HUDEP-2 (cell line): ENCODE measurements around the gene UVRAG.
A peak's percentile ranks its signal among the peaks of the same experiment; 100 is the strongest.

ENCODE experiments used
- DNase-seq, 76 experiments: peaks; one replicate each; lab custom pipeline; 2025; ENCODE audit not compliant: unreplicated experiment in 76 of 76; lab: John Stamatoyannopoulos, UW

UVRAG gene

DNA sequence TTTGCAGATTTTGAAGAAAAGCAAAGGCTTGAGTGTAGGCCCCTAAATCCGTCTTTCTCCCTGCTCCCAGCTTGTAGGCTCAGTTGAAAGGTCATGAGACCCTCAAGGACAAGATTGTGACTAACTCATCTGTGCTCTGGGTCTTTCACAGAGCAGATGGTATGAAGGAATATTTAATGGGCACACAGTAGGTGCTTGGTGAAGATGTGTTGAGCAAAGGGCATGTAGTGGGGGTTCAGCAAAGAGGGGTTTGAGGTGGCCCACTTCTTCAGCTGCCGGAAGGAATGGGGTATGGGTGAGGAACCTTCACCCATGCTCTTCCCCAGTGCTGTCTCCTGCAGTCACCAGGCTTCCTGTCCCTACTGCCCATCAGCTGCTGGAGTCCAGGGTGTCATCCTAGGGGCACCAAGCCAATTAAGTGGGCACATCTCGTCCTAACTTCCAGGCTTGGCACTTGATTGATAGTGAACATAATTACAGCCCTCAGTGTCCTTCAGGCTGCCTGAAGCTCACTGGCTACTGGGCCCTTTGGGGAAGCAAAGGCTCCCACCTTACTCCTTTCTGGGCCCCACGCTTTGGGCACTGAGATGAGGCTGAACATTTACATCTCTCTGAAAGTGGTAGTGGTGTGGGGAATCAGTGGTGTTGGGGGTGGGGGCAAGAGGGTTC is 31.5 kb upstream of the UVRAG start:
- DNase-seq, result no peak

DNA sequence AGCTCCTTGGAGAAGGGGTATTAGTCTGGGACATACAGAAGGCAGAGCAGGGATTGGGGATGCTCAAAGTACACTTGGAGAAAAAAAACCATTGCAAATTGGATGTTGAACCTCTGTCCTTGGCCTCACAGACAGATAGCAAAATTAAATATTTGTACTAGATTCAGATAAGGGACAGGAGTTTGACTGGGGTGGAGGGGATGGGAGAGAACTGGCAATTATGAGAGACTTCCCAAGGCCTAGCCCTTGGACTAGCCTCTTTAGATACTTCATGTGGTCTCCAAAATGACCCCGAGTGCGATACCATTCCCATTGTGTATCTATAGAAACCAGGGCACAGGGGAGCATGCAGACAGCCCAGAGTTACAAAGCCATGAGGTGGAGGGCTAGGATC is 30.9 kb upstream of the UVRAG start:
- no peak for DNase-seq

DNA sequence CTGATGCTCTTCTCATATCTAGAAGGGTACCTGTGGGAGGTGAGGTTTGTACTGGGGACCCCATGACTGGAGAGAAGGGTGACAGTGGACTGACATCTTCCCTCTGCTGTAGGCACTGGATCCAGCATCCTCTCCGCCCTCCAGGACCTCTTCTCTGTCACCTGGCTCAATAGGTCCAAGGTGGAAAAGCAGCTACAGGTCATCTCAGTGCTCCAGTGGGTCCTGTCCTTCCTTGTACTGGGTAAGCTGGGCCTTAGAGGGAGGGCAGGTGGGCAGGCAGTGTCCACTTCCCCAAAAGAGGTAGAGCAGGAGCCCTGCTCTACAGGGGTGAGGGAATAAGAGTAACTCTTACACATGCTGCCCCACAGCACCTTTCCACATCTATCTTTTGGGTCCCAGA is 30.5 kb upstream of the UVRAG start:
- no peak for DNase-seq

DNA sequence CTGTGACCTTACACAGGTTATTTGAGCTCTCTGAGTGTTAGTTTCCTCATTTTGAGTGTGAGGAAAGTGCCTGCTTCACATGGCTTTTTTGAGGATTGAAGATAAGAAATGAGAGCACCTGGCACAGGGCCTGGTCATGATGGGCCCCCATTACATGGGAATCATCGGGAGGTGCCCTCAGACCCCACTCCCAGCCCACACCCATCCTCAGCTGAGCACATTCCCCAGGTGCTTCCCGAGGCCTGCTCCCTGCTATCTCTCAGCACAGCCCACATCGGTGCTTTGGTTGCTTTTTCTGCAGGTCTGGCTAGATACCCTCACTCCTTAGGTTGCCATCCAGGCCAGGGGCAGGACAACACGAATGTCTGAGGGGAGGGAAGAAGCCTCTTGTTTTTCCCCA is 29.8 kb upstream of the UVRAG start:
- DNase-seq, result no peak

DNA sequence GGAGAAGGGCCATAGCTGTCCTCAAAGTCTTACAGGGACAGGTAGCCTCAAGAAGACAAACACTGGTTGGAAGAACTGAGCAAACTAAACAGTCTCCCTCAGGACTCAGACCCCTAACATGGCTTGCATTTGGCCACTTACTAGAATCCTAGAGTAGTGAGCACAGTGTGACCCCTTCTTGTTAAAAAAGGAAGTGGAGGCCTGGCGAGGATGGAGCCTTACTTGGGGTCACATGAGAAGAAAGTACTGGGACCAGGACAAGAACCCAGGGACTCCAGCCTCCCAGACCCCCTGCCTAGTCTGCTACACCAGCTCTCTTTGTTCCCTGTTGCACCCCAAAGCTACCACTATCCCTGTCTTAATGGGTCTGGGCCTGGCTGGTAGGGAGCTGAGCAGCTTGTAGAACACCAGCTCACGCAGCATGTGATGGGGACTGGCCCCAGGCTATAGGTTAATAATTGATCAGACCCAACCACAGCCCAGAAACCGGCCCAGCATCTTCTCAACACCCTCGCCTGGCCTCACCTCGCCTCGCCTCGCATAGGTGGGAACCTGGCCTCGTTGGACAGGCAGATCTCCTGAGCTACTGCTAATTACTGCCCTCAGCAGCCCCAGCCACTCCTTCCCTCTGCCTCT is 28.8 kb upstream of the UVRAG start:
- no peak for DNase-seq

DNA sequence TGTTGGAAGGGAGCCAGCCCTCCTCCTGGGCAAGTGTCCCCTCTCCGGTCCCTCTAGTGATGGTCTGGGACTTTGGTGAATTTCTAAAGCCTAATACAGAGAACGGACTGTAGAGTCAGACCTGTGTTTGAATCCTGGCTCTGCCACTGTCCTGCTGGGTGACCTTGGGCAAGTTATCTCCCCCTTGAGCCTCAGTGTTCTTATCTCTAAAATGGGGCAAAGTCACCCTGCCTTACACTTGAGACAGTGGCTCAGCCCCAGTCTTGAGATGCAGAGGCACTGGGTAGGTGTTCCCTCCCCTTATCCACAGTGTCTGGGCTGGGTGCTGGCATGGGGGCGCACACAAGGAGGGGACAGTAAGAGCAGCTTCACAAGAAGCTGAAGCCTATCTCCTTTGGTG is 25.5 kb upstream of the UVRAG start:
- DNase-seq, result no peak

DNA sequence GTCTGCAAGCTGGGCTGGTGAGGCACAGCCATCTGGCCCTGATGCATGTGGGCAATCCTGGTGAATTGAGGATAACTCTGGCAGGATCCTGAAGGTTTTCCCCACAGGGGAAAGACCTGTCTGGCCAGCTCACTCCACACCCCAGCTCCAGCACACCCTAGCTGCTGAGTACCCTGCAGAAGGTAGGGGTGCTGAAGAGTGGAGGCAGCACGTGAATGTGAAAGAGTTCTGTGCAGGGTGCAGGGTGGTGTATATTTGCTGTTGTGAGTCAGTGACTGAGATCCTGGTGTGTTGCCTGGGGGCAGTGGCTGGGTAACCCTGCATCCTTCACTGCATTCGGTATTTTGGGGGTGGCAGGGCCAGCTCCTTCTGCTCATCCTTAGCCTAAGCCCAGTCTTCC is 24.0 kb upstream of the UVRAG start:
- no peak for DNase-seq

DNA sequence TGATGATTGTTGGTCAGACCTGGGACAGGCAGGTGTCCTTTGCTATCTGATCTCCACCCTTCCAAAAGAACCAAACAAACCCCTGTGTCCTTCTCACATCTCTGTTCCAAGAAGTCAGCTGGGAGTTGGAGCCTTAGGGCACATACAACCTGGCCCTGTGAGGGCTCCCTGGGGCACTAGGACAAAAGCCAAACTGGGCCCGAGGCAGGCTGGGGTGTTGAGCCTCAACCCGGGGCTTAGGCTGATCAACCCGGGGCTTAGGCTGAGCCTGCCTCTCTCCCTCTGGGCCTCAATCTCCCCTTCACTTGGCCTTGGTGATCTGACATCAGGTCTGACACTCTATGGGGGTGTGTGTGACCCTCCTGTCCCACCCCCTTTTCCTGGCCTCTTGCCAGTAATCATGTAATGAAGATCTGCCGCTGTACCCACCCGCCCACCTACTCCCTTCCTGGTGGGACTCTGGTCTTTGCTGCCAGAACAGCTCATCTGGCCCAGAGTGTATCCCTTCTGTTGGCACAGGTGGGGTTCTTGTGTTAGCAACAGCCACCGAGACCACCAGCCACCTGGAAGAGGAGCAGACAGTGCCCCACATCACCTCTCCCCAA is 22.8 kb upstream of the UVRAG start:
- no peak for DNase-seq

DNA sequence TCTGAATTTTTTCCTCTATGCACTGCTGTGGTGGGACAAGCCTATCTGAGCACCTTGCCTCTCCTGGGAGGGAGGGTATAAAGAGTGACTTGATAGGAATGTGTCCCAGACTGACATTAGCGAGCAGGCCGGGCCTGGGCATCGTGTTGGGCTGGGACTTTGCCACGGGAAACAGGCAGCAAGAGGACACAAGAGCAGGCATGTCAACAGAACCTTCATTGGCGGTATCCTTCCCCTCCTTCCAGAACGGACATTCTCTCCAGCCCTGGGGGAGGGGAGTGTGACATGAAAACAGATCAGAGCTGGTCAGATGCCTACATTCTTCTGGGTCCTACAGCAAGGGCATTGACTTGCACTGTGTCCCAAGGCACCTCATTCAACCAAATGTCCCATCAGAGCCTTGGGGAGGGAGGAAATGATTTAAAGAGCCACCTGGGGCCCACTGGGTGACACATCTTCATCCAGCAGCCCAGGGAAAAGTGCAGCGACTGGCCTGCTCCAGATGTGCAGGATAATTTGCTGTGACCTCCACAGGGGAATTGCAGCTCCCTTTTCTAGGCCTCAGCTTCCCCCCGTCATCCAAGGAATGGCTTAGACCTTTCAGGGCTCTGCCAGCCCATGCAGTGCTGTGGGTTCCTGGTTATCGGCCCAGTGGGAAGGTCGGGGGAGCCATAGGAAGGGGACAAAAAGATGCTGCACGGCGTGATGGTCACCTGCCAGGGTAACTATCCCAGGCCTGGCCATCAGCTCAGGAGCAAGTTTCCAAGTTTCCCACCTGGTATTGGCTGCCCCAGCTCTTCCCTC is 21.8 kb upstream of the UVRAG start:
- DNase-seq, result no peak

DNA sequence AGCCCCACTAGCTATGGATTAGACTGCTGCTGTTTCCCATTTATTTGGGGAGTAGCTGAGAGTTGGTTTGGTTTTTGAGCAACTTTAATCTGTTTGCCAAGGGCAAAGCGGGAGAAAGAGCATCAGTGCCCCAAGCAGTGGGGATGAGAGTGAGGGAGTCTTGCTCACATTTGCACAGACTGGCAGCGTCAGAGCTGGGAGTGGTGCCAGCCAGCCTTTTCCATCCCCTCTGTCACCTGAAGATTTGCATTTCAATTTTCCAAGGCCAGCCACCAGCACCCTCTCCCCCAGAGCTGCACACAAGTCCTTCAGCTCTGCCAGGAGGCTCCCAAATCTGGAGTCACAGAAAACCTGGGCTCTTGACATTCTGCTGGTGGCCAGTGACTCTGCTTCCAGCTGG is 21.0 kb upstream of the UVRAG start:
- DNase-seq, result no peak

DNA sequence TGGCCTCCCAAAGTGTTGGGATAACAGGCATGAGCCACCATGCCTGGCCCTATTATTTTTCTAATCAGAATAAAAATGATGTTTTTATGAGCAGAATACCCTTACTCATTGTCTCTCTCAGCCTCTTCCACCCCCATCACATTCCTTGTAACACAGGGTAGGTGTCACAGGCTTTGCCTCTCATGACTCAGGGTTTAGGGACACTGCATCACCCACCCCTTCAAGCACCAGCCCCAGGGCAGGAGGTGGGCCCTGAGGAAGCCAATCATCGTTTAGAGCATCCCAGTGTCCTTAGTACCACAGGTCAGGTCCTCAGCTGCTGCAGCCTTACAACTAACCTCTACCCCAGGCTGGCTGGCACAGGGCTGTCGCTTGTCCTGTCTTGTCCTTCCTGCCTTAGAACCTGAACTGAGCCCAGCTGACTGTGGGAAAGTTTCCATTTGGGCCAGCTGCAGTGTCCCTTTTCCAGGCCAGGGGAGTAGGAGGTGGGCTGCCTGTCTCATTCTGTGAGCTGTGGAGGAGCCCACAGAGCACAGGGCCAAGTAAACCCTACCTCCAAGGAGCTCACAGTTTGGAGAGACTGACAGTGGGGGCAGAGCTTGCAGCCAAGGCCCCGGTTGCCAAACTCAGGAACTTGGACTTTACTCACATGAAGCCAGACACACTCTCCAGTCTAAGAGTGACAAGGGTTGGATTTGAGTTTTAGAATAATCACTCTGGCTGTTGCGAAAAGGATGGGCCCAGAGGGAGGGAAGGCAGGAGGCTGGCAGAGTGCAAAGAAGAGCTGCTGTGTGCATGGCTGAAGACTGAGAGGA is 19.5 kb upstream of the UVRAG start:
- no peak for DNase-seq

DNA sequence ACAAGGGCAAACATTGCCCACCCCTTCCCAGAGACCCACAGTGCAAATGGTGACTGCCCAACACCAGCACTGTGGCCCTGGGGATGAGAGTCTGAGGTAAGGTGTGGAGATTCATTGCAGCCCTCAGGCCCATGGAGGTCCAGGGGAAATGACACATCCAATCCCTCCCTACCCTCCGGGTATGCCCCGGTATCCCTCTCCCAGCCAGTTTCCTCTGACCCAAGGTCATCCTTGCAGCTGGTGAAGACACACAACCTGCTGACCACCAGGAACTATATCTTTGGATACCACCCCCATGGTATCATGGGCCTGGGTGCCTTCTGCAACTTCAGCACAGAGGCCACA is 18.9 kb upstream of the UVRAG start:
- DNase-seq, result no peak

DNA sequence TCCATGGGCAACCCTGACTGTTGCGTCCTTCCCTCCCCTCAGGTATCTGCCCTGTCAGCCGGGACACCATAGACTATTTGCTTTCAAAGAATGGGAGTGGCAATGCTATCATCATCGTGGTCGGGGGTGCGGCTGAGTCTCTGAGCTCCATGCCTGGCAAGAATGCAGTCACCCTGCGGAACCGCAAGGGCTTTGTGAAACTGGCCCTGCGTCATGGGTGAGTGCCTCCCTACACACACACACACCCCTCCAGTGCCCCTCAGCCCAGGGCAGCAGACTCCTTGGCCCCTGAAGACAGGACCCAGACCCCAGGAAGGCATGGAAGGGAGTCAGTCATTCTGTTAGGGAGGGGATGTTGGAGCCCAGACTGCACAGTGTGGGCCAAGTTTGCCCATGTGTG is 17.9 kb upstream of the UVRAG start:
- peak in 4 of 76 experiments; percentile 1 to 24 (median 16) for DNase-seq

DNA sequence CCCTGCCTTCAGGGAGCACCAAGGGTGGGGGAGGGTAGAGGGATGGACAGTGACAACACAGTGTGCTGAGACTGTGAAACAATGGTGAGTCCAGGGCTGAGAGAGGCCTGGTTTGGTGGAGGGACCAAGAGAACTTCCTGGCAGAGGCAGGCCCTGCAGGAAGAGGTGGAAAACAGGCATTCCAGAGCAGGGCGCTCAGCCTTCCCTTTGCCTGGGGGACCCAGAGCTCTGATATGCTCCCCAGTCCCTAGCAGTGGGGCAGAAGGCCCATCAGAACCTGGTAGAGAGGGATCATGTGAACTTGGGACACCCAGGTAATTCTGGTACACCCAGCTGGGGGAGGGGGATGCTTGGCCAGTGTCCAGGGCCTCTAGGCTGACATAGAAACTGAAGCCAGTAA is 17.2 kb upstream of the UVRAG start:
- no peak for DNase-seq

DNA sequence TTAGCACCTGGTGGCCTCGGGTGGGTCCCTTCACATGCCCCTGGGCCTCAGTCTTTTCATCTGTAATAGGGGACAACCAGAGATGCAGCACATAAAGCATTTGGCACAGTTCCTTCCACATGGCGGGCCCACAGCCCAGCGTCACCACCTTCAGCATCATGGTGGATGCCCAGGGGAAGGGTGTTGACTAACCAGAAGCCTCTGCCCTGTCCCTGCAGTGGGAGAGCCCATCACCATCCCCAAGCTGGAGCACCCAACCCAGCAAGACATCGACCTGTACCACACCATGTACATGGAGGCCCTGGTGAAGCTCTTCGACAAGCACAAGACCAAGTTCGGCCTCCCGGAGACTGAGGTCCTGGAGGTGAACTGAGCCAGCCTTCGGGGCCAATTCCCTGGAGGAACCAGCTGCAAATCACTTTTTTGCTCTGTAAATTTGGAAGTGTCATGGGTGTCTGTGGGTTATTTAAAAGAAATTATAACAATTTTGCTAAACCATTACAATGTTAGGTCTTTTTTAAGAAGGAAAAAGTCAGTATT is 14.8 kb upstream of the UVRAG start:
- no peak for DNase-seq

DNA sequence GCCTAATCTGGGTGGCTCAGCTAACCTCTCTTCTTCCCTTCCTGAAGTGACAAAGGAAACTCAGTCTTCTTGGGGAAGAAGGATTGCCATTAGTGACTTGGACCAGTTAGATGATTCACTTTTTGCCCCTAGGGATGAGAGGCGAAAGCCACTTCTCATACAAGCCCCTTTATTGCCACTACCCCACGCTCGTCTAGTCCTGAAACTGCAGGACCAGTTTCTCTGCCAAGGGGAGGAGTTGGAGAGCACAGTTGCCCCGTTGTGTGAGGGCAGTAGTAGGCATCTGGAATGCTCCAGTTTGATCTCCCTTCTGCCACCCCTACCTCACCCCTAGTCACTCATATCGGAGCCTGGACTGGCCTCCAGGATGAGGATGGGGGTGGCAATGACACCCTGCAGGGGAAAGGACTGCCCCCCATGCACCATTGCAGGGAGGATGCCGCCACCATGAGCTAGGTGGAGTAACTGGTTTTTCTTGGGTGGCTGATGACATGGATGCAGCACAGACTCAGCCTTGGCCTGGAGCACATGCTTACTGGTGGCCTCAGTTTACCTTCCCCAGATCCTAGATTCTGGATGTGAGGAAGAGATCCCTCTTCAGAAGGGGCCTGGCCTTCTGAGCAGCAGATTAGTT is 14.2 kb upstream of the UVRAG start:
- no peak for DNase-seq

DNA sequence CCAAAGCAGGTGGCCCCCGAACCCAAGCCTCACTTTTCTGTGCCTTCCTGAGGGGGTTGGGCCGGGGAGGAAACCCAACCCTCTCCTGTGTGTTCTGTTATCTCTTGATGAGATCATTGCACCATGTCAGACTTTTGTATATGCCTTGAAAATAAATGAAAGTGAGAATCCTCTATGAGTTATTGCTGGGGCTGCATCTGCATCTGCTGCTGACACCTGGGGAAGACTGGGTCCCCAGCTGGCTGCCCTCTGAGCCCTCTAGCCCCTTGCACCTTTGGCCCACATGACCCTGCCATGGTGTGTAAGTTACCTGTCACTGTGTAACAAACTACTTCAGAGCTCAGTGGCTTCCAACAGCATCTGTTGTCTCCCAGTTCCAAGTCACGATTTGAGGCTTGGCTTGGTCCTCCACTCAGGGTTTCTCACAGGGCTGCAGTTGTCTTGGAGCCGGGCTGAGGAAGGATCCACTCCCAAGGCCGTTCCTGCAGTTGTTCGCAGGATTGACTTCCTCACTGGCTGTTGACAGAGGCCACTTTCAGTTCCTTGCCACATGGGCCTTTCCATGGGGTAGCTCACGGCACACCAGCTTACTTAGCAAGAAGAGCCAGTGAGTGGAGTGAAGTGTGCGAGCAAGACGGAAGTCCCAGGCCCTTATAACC is 13.5 kb upstream of the UVRAG start:
- no peak for DNase-seq

DNA sequence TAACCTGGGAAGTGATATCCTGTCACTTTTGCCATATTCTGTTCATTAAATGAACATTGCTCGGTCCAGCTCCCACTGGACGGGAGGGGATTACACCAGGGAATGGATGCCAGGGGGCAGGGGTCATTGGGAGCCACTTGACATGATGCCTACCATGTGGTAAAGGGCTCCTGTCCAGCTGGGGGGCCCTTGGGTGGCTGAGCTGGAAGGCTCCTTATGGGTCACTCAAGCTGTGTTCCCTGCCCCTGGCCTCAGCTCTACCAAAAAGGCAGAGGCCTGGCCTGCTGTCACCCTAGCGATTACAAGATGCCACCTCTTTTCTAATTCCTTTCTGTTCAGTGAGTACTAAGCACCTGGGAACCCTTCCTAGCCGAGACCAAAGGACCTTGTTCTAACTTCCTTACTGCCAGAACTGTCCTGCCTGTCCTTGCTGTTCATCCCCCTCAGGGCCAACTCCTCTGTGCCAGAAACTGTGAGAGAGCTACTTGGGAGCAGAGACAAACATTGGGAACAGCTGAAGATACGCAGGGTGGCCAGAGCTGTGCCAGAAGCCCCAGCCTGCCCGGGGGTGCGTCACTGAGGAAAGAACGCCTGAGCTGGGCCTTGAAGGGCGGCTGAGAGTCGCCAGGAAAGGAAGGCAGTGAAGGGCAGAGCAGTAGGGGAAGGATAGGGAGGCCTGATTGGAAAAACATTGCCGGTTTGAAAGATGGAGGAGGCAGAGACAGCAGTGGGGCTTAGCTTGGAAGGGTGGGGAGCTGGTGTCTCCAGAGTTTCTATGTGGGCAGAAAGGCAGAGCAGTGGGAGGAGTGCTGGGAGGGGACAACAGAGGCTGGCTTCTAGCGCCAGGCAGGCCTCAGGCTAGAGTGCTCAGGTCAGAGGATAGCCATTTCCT is 12.7 kb upstream of the UVRAG start:
- no peak for DNase-seq
